Endothelial cell of coronary artery (primary cell): ENCODE results near the gene NEMP1. TPM values are rescaled to one million over a fixed set of nuclear protein-coding genes. Genes with fewer than 3 reads are reported as not detected.

Source experiments
- total RNA-seq: library from RNA; depleted of rRNA; stranded (reverse); fragments of >200 nt; gene quantifications from 2 replicates; pipeline ENCODE4 v1.2.3, GENCODE V29; 2014

Gene NEMP1
- 6.3 TPM in 2 replicates for total RNA-seq

GRCh38 chr12:57078519-57079404, at the start of gene NEMP1:
TSS of gene NEMP1 (minus strand) at chr12:57078791. CDS start at chr12:57078745, 46 bp downstream.

GRCh38 chr12:57127726-57128518, 49.3 kb upstream of the NEMP1 start, which contains the start of gene LRP1:
TSS of gene LRP1 (plus strand) at chr12:57128483. CDS start at chr12:57128965, 482 bp downstream.

GRCh38 chr12:57111031-57111734, 32.6 kb upstream of the NEMP1 start, which contains the start of gene STAT6:
TSS of gene STAT6 (minus strand) at chr12:57111362. CDS start at chr12:57108278, 3,084 bp downstream.

GRCh38 chr12:57088354-57089270, 10.0 kb upstream of the NEMP1 start, which contains the start of gene NAB2:
TSS of gene NAB2 (plus strand) at chr12:57089114. CDS start at chr12:57089272, 158 bp downstream.

GRCh38 chr12:57049890-57050289, 28.7 kb downstream of the NEMP1 start, which contains the start of gene MYO1A:
TSS of gene MYO1A (minus strand) at chr12:57050129. CDS start at chr12:57048323, 1,806 bp downstream.

GRCh38 chr12:57016348-57016747, 62.2 kb downstream of the NEMP1 start, which contains the start of gene TAC3:
TSS of gene TAC3 (minus strand) at chr12:57016529. CDS start at chr12:57015797, 732 bp downstream.

GRCh38 chr12:57005980-57006808, 72.4 kb downstream of the NEMP1 start, which contains the start of gene ZBTB39:
TSS of gene ZBTB39 (minus strand) at chr12:57006546. CDS start at chr12:57004917, 1,629 bp downstream.

Other genes starting within 250 kb of the NEMP1 start
- not detected in 2 replicates for gene SDR9C7, start 144.4 kb downstream of the NEMP1 start, total RNA-seq
- under 0.01 and 0.28 TPM in 2 replicates for gene RDH16, start 121.2 kb downstream of the NEMP1 start, total RNA-seq
- 5.7 and 6.3 TPM in 2 replicates for gene ZBTB39, start 72.2 kb downstream of the NEMP1 start, total RNA-seq
- not detected in 2 replicates for gene TAC3, start 62.3 kb downstream of the NEMP1 start, total RNA-seq
- under 0.01 TPM in 1 of 2 replicates, not detected in the other for gene MYO1A, start 28.7 kb downstream of the NEMP1 start, total RNA-seq
- 10.9 and 16.8 TPM in 2 replicates for gene NAB2, start 10.3 kb upstream of the NEMP1 start, total RNA-seq
- gene STAT6, start 32.6 kb upstream of the NEMP1 start, total RNA-seq = 54.3 and 68.1 TPM in 2 replicates
- gene LRP1, start 49.7 kb upstream of the NEMP1 start, total RNA-seq = 4.1 and 46.5 TPM in 2 replicates
- not detected in 2 replicates for gene LRP1-AS, start 68.8 kb upstream of the NEMP1 start, total RNA-seq
- 2.5 TPM in 1 of 2 replicates, not detected in the other for gene NXPH4, start 138.0 kb upstream of the NEMP1 start, total RNA-seq
- 132 and 202 TPM in 2 replicates for gene SHMT2, start 150.9 kb upstream of the NEMP1 start, total RNA-seq
- 0.18 and 0.19 TPM in 2 replicates for gene STAC3, start 172.4 kb upstream of the NEMP1 start, total RNA-seq